Natural killer cell (primary cell): ENCODE measurements around the gene UMAD1. TPM values are rescaled to one million over a fixed set of nuclear protein-coding genes. Genes with fewer than 3 reads are reported as not detected.

Experiments
- ATAC-seq, 3 donors: fragments of 150-1000 bp in 2 of 3; fragments of 200-7000 bp in 1 of 3; cut with Tn5 transposase; 1 replicate in 1 of 3; 2 replicates in 2 of 3; pipeline ENCODE4 v1.10.0; 2021; ENCODE audit warnings: mild to moderate bottlenecking in 2 of 3, moderate library complexity in 2 of 3
- DNase-seq, 2 donors: peaks; one replicate each; pipeline versions ENCODE4 v3.0.0 to v3.0.0-alpha.2; 2013 to 2021; ENCODE audit warnings: mixed read lengths in 1 of 2
- H3K27ac ChIP-seq: one replicate; pipeline ENCODE4 v1.5.1; 2013; ENCODE audit warnings: mild to moderate bottlenecking, low read length
- H3K27me3 ChIP-seq: one replicate; pipeline ENCODE4 v1.6.1; 2013; ENCODE audit warnings: low read length; ENCODE audit not compliant: control insufficient read depth, insufficient read depth
- H3K36me3 ChIP-seq: one replicate; pipeline ENCODE4 v1.6.1; 2013; ENCODE audit warnings: low read length; ENCODE audit not compliant: control insufficient read depth, insufficient read depth
- H3K4me1 ChIP-seq: one replicate; pipeline ENCODE4 v1.6.1; 2013; ENCODE audit warnings: low read length; ENCODE audit not compliant: control insufficient read depth, insufficient read depth
- H3K4me3 ChIP-seq: one replicate; pipeline ENCODE4 v1.5.1; 2013; ENCODE audit warnings: low read length
- H3K9me3 ChIP-seq: one replicate; pipeline ENCODE4 v1.6.1; 2013; ENCODE audit warnings: low read length; ENCODE audit not compliant: control insufficient read depth, insufficient read depth
- H3K27ac Mint-ChIP-seq, 2 donors: one replicate each; pipeline ENCODE4 v1.8.0; 2022; ENCODE audit warnings: mild to moderate bottlenecking in 2 of 2, mixed read lengths in 2 of 2, moderate library complexity in 1 of 2
- H3K27me3 Mint-ChIP-seq, 2 donors: one replicate each; pipeline ENCODE4 v1.8.0; 2022; ENCODE audit warnings: low read depth in 2 of 2, mixed read lengths in 2 of 2
- H3K36me3 Mint-ChIP-seq: one replicate; pipeline ENCODE4 v1.8.0; 2022; ENCODE audit warnings: mixed read lengths
- H3K4me1 Mint-ChIP-seq, 2 donors: one replicate each; pipeline ENCODE4 v1.8.0; 2022; ENCODE audit warnings: mixed read lengths in 2 of 2
- H3K4me3 Mint-ChIP-seq: one replicate; pipeline ENCODE4 v1.8.0; 2022; ENCODE audit warnings: mild to moderate bottlenecking, moderate library complexity, mixed read lengths
- H3K9me3 Mint-ChIP-seq, 2 donors: one replicate each; pipeline ENCODE4 v1.8.0; 2022; ENCODE audit warnings: mixed read lengths in 2 of 2
- CTCF ChIP-seq: fragments of 200-600 bp; IDR thresholded peaks from one replicate; pipeline ENCODE4 v1.8.0; 2022; ENCODE audit warnings: antibody characterized with exemption
- WGBS: methylation state at CpG from one replicate; pipeline ENCODE4 v1.1.7; 2013; ENCODE audit warnings: missing lambda C conversion rate; ENCODE audit not compliant: insufficient coverage; 5-methylcytosine and 5-hydroxymethylcytosine counted together
- intact Hi-C: fragments of 100-400 bp; cut with micrococcal nuclease; formaldehyde crosslinking; loops from one replicate; pipeline ENCODE4 v1.14.2; 2022
- total RNA-seq, 4 donors: library from RNA; stranded (reverse); fragments of 120-200 nt in 1 of 4; gene quantifications; one replicate each; pipeline versions ENCODE4 v1.2.3 to v1.2.4, GENCODE V29; 2013 to 2022

UMAD1 gene
- total RNA-seq, 3 donors from 2014 or later (not counting 1 experiment from before 2014, with no cell fraction given), result 12.3 to 16.5 (median 14.6) TPM

GRCh38 chr7:7764520-7765396, 124.2 kb downstream of the UMAD1 start:
- no peaks in the 10 kb centered on the region for H3K9me3 Mint-ChIP-seq
- Histone ChIP-seq H3K36me3 (no peaks in the 10 kb centered on the region), H3K9me3 (no peaks in the 10 kb centered on the region), H3K4me3 (no peak overlapping the region), H3K4me1 (no peaks in the 10 kb centered on the region), H3K27me3 (no peaks in the 10 kb centered on the region), H3K27ac (peak overlapping the region; percentile 40)
- intact Hi-C loops, result loop anchor here (5.0 to 10.0 kb wide), 4 partner anchors 103 to 363 kb away; no protein-coding TSS in a partner anchor
- DNase-seq, result peak in 1 of 2 donors; percentile 55
- H3K27me3 Mint-ChIP-seq, result no peaks in the 10 kb centered on the region
- 87% methylated on average over 3 of the region's 3 CpGs for WGBS
- H3K4me1 Mint-ChIP-seq, result peaks cover 34 to 41% of the 10 kb centered on the region in 2 donors
- ATAC-seq, result no peak
- no peaks in the 10 kb centered on the region for H3K36me3 Mint-ChIP-seq
- peak overlapping the region; percentile 74 to 97 for H3K27ac Mint-ChIP-seq
- TF ChIP-seq CTCF, result no peak
- no peak overlapping the region for H3K4me3 Mint-ChIP-seq

- H3K4me3 Mint-ChIP-seq, result no peak overlapping the region
- no peak overlapping the region for H3K4me3 ChIP-seq
- DNase-seq (no peak), ATAC-seq (no peak)
- H3K9me3 ChIP-seq, result no peaks in the 10 kb centered on the region
- peak overlapping the region; percentile 74 to 97 for H3K27ac Mint-ChIP-seq
- H3K36me3 Mint-ChIP-seq, result no peaks in the 10 kb centered on the region
- no peaks in the 10 kb centered on the region for H3K27me3 Mint-ChIP-seq
- no peak overlapping the region for H3K27ac ChIP-seq
- H3K9me3 Mint-ChIP-seq, result no peaks in the 10 kb centered on the region
- H3K36me3 ChIP-seq, result no peaks in the 10 kb centered on the region
- H3K27me3 ChIP-seq, result no peaks in the 10 kb centered on the region
- H3K4me1 ChIP-seq, result no peaks in the 10 kb centered on the region
- TF ChIP-seq CTCF, result no peak
- H3K4me1 Mint-ChIP-seq, result peaks cover 34 to 39% of the 10 kb centered on the region in 2 donors
- intact Hi-C loops, result loop anchor here (10.0 kb wide), 1 partner anchor 341 kb away; no protein-coding TSS in a partner anchor
These were observed 124.9 kb downstream of the UMAD1 start for GRCh38 chr7:7765422-7765821.

GRCh38 chr7:7766671-7767070, 126.1 kb downstream of the UMAD1 start:
- no peak for TF ChIP-seq CTCF

More at GRCh38 chr7:7766671-7767070, 126.1 kb downstream of the UMAD1 start:
- Mint-ChIP-seq H3K4me1 (peaks cover 28 to 29% of the 10 kb centered on the region in 2 donors), H3K4me3 (no peak overlapping the region), H3K36me3 (no peaks in the 10 kb centered on the region), H3K27me3 (no peaks in the 10 kb centered on the region), H3K9me3 (no peaks in the 10 kb centered on the region), H3K27ac (no peak overlapping the region)
- no peaks in the 10 kb centered on the region for H3K27me3 ChIP-seq
- no peaks in the 10 kb centered on the region for H3K36me3 ChIP-seq
- intact Hi-C loops, result loop anchor here (10.0 kb wide), 1 partner anchor 342 kb away; no protein-coding TSS in a partner anchor
- no peaks in the 10 kb centered on the region for H3K9me3 ChIP-seq
- ATAC-seq (no peak), DNase-seq (no peak)
- H3K4me3 ChIP-seq, result no peak overlapping the region
- H3K4me1 ChIP-seq, result no peaks in the 10 kb centered on the region
- no peak overlapping the region for H3K27ac ChIP-seq
